ENCODE measurements around the gene KCNQ1.

The KCNQ1 gene

GRCh38 chr11:2797121-2797711 lies 352.4 kb downstream of the KCNQ1 start:
- no peak for DNase-seq (ENCODE audit: low read depth)

DNA sequence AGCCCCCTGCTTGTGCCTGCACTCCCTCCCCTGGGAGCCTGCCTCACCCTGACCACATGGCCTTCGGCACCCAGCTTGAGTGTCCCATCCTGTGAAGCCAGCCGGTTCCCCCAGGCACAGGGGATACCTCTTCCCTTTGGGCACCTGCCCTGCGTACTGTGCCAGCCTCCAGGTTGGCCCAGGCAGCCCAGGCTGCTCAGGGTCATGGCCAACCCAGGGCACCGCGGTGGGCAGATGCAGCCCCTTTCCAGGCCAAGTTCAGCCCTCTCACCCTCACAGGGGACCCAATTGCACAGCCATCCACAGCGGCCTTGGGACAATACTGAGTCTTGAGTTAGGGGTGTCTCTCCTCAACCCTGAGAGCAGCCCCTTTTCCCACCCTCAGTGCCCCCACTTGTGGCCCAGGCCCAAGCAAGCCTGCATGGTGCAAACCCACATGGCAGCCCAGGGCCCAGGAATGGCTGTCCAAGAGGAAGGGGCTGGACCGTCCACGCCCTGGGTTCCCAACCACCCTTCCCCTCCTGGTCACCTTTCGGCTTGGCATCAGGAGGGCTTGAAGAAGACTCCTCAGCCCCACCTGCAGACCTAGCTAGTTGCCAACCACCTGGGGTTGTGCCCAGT lies 353.0 kb downstream of the KCNQ1 start:
- DNase-seq (ENCODE audit: low read depth) = no peak

GRCh38 chr11:2798951-2799761 lies 354.3 kb downstream of the KCNQ1 start:
- no peak for DNase-seq (ENCODE audit: low read depth)

DNA sequence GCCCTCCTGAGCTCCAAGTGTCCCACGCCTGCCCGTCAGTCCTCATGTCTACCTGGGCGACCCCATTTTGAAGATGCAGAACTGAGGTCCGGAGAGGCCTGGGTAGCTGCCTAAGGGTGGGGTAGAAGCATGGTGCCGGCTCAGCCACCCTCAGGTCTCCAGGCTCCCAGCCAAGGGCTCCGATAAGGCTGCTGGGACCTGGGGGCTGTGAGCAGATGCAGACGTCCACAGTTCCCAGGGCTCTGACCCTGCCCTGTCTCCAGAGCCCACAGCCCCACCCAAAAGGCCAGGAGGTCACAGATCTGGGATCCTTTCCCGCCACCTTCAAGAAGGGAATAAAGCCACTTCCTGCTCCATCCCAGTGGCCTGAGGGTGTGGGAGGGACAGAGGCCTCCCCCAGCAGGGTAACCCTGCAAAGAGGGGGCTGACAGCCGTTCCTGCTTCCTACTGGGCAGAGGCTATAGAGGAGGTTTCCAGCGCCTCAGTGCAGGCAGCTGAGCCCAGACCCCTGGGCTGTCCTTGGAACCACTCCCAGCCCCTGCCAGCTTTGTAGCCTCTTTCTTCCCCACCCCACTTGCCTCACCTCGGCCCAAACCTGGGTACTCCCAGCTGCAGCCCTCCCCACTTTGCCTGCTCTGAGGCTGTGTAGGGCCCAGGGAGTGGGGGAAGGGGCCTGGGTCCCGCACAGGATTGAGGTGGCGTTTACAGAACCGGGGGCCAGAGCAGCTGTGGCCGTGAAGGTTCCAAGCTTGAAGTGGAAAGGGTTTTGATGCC lies 355.3 kb downstream of the KCNQ1 start:
- DNase-seq (ENCODE audit: low read depth) = no peak

- DNase-seq (ENCODE audit: low read depth) = no peak
These were observed 356.1 kb downstream of the KCNQ1 start for GRCh38 chr11:2800655-2801531.

DNA sequence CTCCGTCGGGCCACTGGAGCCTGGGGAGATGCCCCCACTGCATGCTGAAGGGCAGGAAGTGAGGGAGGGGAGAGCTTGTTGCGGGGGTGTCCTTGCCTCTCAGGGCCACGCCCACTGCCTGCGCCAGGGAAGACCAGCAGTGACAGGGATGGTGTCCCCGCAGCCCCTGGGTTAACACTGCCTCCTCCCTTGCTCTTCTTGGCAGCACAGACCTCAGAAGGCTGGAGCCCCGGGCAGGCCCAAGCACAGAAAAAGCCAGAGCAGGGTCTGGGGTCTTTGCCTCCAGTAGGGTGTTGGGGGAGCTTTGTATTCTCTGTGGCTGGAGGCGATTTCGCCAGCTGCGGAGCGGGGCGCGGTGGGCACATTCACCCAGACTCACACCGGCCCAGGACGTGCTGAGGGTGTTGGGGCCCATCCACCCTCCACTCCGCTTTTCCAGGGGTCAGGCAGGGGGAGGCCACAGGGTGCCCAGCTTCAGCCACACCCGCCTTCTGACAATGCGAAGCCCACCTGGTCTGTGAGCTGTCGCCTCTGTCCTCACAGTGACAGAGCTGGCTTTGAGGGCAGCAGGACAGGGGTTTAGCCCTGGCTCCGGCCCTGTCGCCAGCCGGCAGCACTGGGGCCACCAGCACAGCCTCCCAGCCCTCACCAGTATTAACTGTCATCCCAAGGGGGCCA lies 357.0 kb downstream of the KCNQ1 start:
- no peak for DNase-seq (ENCODE audit: low read depth)

GRCh38 chr11:2802389-2803185 lies 357.8 kb downstream of the KCNQ1 start:
- no peak for DNase-seq (ENCODE audit: low read depth)

DNA sequence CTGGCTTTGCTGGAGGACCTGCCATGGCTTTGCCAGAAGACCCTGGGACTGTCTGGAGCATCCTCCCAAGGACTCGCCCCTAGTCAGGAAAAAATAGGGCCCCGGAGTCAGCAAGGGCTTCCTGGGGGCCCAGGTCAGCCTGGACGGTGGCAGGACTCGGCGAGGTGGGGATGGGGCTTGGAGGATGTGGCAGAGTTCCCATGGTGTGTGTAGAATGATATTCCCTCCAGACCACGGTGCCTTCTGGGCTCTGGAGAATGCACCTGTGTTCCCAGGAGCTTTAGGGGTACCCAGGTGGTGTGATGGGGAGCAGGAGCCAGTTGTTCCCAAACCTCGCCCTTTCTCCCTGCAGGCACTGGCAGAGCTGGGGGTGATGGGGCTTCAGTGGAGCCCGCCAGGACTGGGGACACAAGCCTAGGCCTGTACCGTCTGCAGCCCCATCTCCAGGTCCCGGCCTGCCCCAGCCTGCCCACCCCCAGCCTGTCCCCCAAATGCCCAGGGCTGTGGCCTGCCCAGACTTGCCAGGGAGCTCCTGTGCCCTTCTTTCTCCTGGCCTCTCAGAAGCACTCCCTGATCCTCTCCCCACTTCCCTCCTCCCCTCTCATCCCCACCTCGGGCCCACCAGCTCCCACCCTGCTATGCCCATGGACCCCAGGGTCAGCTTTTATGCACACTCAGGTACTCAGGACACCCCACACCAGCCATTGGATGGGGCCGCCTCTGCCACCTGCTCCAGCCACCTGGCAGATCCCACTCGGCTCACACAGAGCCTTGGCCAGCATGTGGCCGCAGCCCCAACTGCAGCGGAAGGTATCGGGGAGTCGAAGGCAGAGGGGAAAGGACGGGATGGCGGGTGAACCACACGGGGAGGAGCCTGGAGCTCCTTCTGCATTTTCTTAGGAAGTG lies 358.6 kb downstream of the KCNQ1 start:
- DNase-seq (ENCODE audit: low read depth) = no peak

DNA sequence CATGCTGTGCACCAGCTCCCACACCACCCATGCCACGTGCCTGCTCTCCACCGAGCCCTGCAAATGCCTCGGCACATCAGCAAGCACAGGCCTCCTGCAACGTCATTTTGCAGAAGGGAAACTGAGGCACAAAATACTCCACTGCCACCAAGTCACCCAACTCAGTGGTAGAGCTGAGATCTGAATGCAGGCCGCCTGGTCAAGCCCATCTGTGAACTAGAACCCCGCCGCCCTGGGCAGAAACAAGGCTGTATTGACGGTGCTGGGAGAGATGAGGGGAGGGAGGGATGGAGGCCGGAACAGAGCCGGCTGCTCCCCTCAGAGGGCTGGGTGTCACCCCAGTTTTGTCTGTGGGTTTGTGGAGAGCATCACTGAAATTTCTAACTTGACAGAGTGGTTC lies 359.4 kb downstream of the KCNQ1 start:
- no peak for DNase-seq (ENCODE audit: low read depth)

- no peak for DNase-seq (ENCODE audit: low read depth)
These were observed 360.0 kb downstream of the KCNQ1 start for GRCh38 chr11:2804701-2805387.

DNA sequence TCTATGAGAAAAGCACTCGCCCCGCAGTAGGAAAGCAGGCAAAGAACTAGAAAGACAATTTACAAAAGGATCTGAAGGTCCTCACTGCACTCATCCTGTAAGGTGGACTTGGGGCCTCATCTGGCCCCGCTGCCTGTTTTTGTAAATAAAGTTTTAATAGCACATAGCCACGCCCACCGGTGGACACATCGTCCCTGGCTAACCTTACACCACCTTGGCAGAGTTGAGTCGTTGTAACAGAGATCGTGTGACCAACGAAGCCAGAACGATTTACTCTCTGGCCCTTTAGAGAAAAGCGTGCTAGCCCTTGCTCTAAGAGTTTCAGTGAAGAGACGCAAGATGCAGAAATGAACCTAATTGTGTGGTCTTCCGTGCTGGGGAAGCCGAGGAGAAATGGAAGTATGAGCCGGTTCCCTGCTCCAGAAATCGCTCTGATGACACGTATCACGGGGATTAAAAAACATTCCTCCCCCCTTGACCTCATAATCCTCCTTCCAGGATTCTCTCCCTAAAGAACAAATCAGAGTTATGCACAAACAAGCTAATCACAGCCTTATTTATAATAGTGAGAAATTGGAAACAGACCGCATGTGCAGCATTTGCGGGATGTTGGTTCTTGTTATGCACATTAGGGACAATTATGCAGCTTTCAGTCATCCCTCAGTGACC lies 360.7 kb downstream of the KCNQ1 start:
- DNase-seq (ENCODE audit: low read depth) = no peak

GRCh38 chr11:2806351-2807024 lies 361.7 kb downstream of the KCNQ1 start:
- DNase-seq (ENCODE audit: low read depth) = no peak

GRCh38 chr11:2807025-2807681 lies 362.3 kb downstream of the KCNQ1 start:
- DNase-seq (ENCODE audit: low read depth) = no peak

- DNase-seq (ENCODE audit: low read depth) = no peak
These were observed 363.0 kb downstream of the KCNQ1 start for GRCh38 chr11:2807801-2808241.

DNA sequence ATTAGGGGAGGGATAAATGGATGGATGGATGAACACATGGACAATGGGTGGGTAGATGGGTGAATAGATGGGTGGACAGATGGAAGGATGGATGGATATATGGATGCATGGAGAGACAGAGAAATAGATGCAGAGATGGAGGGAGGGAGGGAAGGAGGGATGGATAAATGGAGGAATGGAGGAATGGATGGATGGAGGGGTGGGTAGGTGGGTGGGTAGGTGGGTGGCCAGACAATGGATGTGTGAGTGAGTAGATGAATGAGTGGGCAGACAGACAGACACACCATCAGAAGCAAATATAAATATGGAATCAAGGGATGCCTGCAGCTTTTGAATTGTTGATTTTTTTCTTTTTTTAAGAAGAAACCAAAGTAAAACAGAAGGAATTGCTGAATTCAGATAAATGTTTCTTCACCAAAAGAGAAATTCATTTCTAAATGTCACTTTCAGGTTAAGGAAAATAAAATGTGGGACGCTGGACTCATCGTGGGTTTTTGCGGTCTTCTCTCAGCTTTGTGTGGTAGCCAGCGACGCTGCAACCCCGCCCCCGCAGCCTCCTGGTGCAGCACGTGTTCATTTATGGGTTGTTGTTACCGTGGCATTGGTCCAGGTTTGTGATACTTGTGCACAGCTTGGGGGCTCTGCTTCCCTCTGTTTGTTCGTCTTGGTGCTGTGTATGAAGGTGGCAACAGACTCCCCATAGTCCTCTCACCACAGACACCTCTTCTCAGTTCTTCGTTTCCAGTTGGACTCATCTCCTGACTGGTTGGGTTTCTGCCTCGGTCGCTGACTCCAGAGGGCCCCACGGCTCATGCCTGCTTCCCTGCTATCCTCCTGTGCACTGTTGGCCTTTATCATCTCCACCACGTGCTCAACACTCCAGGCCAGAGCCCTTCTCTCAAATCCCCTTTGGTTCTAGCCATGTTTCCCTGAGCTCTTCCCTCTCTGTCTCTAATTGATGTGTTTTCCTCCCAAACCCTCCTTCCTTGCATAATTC lies 364.3 kb downstream of the KCNQ1 start:
- no peak for DNase-seq (ENCODE audit: low read depth)
